ENCODE data around the gene VPS13D. TPM values are rescaled to one million over a fixed set of nuclear protein-coding genes. Genes with fewer than 3 reads are reported as not detected.
A peak's percentile ranks its signal among the peaks of the same experiment; 100 is the strongest.

VPS13D gene
- total and polyA plus RNA-seq, 9 donors, result 19.8 to 59.3 (median 41.8) TPM

GRCh38 chr1:12434174-12434573, 204.3 kb downstream of the VPS13D start:
- intact Hi-C loops (cut with DNase I), result no loop called here
- Histone ChIP-seq H3K4me3 (no peak overlapping the region), H3K27me3 (no peaks in the 10 kb centered on the region), H3K36me3 (no peaks in the 10 kb centered on the region), H3K4me1 (ENCODE audit: insufficient read depth) (peaks cover 15% of the 10 kb centered on the region), H3K27ac (peak overlapping the region in 1 of 2 donors; percentile 49), H3K9me3 (no peaks in the 10 kb centered on the region)
- WGBS, 3 donors, result 29 to 40% (median 35%) methylated on average over 5 of the region's 5 CpGs
- TF ChIP-seq, protein P1, sequence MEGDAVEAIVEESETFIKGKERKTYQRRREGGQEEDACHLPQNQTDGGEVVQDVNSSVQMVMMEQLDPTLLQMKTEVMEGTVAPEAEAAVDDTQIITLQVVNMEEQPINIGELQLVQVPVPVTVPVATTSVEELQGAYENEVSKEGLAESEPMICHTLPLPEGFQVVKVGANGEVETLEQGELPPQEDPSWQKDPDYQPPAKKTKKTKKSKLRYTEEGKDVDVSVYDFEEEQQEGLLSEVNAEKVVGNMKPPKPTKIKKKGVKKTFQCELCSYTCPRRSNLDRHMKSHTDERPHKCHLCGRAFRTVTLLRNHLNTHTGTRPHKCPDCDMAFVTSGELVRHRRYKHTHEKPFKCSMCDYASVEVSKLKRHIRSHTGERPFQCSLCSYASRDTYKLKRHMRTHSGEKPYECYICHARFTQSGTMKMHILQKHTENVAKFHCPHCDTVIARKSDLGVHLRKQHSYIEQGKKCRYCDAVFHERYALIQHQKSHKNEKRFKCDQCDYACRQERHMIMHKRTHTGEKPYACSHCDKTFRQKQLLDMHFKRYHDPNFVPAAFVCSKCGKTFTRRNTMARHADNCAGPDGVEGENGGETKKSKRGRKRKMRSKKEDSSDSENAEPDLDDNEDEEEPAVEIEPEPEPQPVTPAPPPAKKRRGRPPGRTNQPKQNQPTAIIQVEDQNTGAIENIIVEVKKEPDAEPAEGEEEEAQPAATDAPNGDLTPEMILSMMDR (IDR thresholded peaks at IDR 0.05), result no peak
- TF ChIP-seq EP300 (IDR thresholded peaks at IDR 0.05) (no peak), POLR2A (IDR thresholded peaks at IDR 0.05) (no peak)
- no peak for DNase-seq

DNA sequence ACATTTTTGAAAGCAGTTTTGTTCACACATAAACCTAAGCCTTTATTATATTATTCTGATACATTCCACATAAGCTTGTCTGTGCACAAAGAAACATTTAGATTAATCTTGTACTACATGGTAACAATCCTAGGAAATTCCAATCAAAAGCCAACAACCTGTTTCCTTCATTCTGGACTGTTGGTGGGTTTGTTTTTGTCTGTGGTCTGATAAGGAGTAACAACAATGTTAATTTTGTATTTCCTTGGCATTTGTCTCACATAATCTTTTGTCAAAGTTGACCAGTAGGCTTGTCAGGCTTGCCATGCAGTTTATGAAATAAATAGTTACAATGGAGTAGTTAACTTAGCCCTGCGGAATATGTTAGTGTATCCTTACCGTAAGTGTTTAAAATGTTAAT, 204.9 kb downstream of the VPS13D start:
- WGBS, 3 donors, result 62 to 82% (median 75%) methylated on average over 2 of the region's 2 CpGs
- peaks cover 15% of the 10 kb centered on the region for H3K4me1 ChIP-seq (ENCODE audit: insufficient read depth)
- H3K36me3 ChIP-seq, result no peaks in the 10 kb centered on the region
- H3K27ac ChIP-seq, result peak overlapping the region in 1 of 2 donors; percentile 49
- intact Hi-C loops (cut with DNase I), result no loop called here
- H3K9me3 ChIP-seq, result no peaks in the 10 kb centered on the region
- H3K4me3 ChIP-seq, result no peak overlapping the region
- no peaks in the 10 kb centered on the region for H3K27me3 ChIP-seq
- no peak for DNase-seq
- TF ChIP-seq EP300 (IDR thresholded peaks at IDR 0.05), result no peak

DNA sequence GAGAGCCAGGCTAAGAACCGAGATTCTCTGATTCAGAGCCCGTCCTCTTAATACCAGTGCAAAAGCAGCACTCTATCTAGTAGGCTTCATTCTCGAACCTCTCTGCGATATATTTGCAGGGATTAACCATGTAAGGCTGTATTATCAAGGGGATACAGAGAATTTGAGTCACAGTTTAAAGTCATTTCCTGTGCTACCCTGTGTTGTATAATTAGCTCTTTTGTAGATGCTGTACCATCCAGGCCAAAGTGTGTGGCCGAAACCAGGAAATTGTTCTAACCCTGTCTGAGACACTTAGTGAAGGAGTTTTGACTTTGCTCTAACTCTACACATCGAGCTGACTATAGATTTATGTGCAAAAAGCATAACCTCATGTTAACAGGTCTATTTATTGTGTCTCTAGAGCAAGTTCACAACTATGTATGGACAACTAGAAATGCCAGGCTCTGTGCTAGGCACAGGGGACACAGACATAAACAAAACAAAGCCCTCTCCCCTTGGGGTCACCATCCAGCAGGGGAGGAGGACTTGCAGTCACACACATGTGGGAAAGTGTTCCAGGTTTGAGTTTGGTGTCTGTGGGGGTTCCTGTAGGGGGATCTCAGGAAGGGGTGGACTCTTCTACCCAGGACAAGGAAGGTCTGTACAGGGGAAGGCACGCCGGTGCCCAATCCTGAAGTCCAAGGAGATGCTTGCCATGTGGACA, 206.0 kb downstream of the VPS13D start:
- Histone ChIP-seq H3K36me3 (no peaks in the 10 kb centered on the region), H3K4me3 (no peak overlapping the region), H3K4me1 (ENCODE audit: insufficient read depth) (peaks cover 15% of the 10 kb centered on the region), H3K27me3 (no peaks in the 10 kb centered on the region), H3K27ac (no peak overlapping the region), H3K9me3 (no peaks in the 10 kb centered on the region)
- TF ChIP-seq POLR2A (IDR thresholded peaks at IDR 0.05) (no peak), EP300 (IDR thresholded peaks at IDR 0.05) (no peak)
- TF ChIP-seq, protein P1 (IDR thresholded peaks at IDR 0.05), result no peak
- intact Hi-C loops (cut with DNase I), result no loop called here
- no peak for DNase-seq
- WGBS, 3 donors, result 79 to 86% (median 83%) methylated on average over 8 of the region's 8 CpGs

DNA sequence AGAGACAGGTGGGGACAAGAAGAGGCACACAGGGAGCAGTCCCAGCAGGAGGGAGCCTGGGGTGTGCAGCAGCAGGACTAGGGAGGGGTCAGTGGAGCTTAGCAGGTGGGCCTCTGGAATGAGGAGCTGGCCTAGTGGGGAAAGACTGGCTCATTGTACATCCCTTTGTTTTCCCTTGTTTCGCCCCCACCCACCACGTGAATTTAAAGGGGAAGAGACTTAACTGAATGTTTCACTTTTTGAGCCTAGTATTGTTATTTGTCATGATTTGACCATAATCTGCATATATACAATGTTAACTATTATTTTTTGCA, 206.5 kb downstream of the VPS13D start:
- Histone ChIP-seq H3K4me1 (ENCODE audit: insufficient read depth) (peaks cover 15% of the 10 kb centered on the region), H3K27ac (no peak overlapping the region), H3K27me3 (no peaks in the 10 kb centered on the region), H3K4me3 (no peak overlapping the region), H3K36me3 (no peaks in the 10 kb centered on the region), H3K9me3 (no peaks in the 10 kb centered on the region)
- no peak for TF ChIP-seq EP300 (IDR thresholded peaks at IDR 0.05)
- TF ChIP-seq, protein P1 (IDR thresholded peaks at IDR 0.05), result no peak
- TF ChIP-seq POLR2A (IDR thresholded peaks at IDR 0.05), result no peak
- WGBS, 3 donors, result 84 to 92% (median 84%) methylated on average over 2 of the region's 2 CpGs
- DNase-seq, result no peak
- intact Hi-C loops (cut with DNase I), result no loop called here

GRCh38 chr1:12436817-12437599, 207.2 kb downstream of the VPS13D start:
- peaks cover 16% of the 10 kb centered on the region for H3K4me1 ChIP-seq (ENCODE audit: insufficient read depth)
- WGBS, 3 donors, result 93 to 96% (median 94%) methylated on average over 12 of the region's 12 CpGs

More at GRCh38 chr1:12436817-12437599, 207.2 kb downstream of the VPS13D start:
- Histone ChIP-seq H3K4me3 (no peak overlapping the region), H3K36me3 (no peaks in the 10 kb centered on the region), H3K9me3 (no peaks in the 10 kb centered on the region), H3K27me3 (no peaks in the 10 kb centered on the region), H3K27ac (no peak overlapping the region)
- intact Hi-C loops (cut with DNase I), result no loop called here
- no peak for DNase-seq
- TF ChIP-seq, protein P1 (IDR thresholded peaks at IDR 0.05), result no peak
- TF ChIP-seq POLR2A (IDR thresholded peaks at IDR 0.05) (no peak), EP300 (IDR thresholded peaks at IDR 0.05) (no peak)

Measured in ovary (tissue), 9 donors.